Stomach (tissue), 19 donors: ENCODE data around the gene NHERF1. TPM values are rescaled to one million over a fixed set of nuclear protein-coding genes. Genes with fewer than 3 reads are reported as not detected.
A peak's percentile ranks its signal among the peaks of the same experiment; 100 is the strongest.

Experiments used
- DNase-seq, 2 donors: peaks; one replicate each; pipeline versions ENCODE4 v3.0.0 to v3.0.0-alpha.2; 2013 to 2019
- H3K27ac ChIP-seq, 5 donors: fragments of 200-600 bp in 4 of 5; sonication (generic) in 4 of 5; one replicate each; pipeline ENCODE4 v1.5.1; 2013 to 2019; ENCODE audit warnings: mild to moderate bottlenecking in 1 of 5, moderate library complexity in 1 of 5
- H3K27me3 ChIP-seq, 3 donors: fragments of 200-600 bp; sonication (generic); one replicate each; pipeline ENCODE4 v1.5.1; 2017 to 2019; ENCODE audit warnings: mixed run types in 1 of 3
- H3K36me3 ChIP-seq, 4 donors: fragments of 200-600 bp; sonication (generic); 1 replicate in 3 of 4; 2 replicates in 1 of 4; pipeline ENCODE4 v1.5.1; 2016 to 2019
- H3K4me1 ChIP-seq, 4 donors: fragments of 200-600 bp; sonication (generic); one replicate each; pipeline ENCODE4 v1.5.1; 2016 to 2019
- H3K4me3 ChIP-seq, 4 donors: fragments of 200-600 bp; sonication (generic) in 3 of 4; one replicate each; pipeline ENCODE4 v1.5.1; 2016 to 2019; ENCODE audit warnings: mild to moderate bottlenecking in 1 of 4
- H3K9me3 ChIP-seq, 4 donors: fragments of 200-600 bp; sonication (generic); one replicate each; pipeline ENCODE4 v1.5.1; 2016 to 2019
- CTCF ChIP-seq, 7 experiments: fragments of 450-650 bp in 4 of 7; fragments of 200-600 bp in 3 of 7; sonication (generic) in 3 of 7; IDR thresholded peaks; one replicate each; pipeline ENCODE4 v1.5.1; 2016 to 2019; ENCODE audit warnings: antibody characterized with exemption in 7 of 7, control low read depth in 2 of 7, mild to moderate bottlenecking in 1 of 7
- EP300 ChIP-seq: sonication (generic); formaldehyde crosslinking; IDR thresholded peaks from one replicate; pipeline ENCODE4 v1.6.1; 2017; ENCODE audit warnings: antibody characterized with exemption
- POLR2A ChIP-seq, 4 donors: fragments of 450-650 bp; IDR thresholded peaks; one replicate each; pipeline ENCODE4 v1.6.1; 2016; ENCODE audit warnings: antibody characterized with exemption in 4 of 4, control low read depth in 2 of 4, mild to moderate bottlenecking in 1 of 4, moderate library complexity in 1 of 4
- POLR2AphosphoS5 ChIP-seq, 3 donors: sonication (generic); formaldehyde crosslinking; IDR thresholded peaks; one replicate each; pipeline ENCODE4 v1.6.1; 2016; ENCODE audit warnings: antibody characterized with exemption in 3 of 3
- WGBS, 5 donors: extraction: QIAGEN DNeasy Blood & Tissue Kit in 3 of 5; methylation state at CpG; one replicate each; pipeline versions ENCODE4 v1.1.5 to v1.1.7; 2013 to 2018; 5-methylcytosine and 5-hydroxymethylcytosine counted together
- intact Hi-C: fragments of 100-400 bp; cut with DNase I; formaldehyde crosslinking; loops from one replicate; pipeline ENCODE4 v1.15.1; 2023; ENCODE audit warnings: low total_unique reads
- long read RNA-seq, 10 donors: transcript quantifications; one replicate each; lab custom pipeline, GENCODE V29; 2026
- polyA plus RNA-seq, 3 donors: library from polyadenylated mRNA; stranded (reverse); fragments of 200-250 nt; gene quantifications; one replicate each; pipeline ENCODE4 v1.2.3, GENCODE V29; 2013
- total RNA-seq, 5 donors: library from RNA; depleted of rRNA; stranded (reverse); fragments of >200 nt; gene quantifications; one replicate each; pipeline versions ENCODE4 v1.1.0 to v1.2.3, GENCODE V29; 2014 to 2016
- donor health status: healthy with polysubstance abuse.
- donor health status: Bipolar disorder and iron deficiency.
- donor health status: healthy.

Gene NHERF1
- total RNA-seq = 100 to 1,000 TPM in 2 of 5 donors, 10 to 100 TPM in 3; 14.9 to 152 (median 81.0) TPM
- polyA plus RNA-seq = 10 to 100 TPM; 76.8 to 92.5 (median 83.7) TPM
- long read RNA-seq, donor 1, transcript SLC9A3R1-201 (6 exons, 1,969 nt) = major isoform, 5 of 7 reads
- long read RNA-seq, donor 1, partial matches to known transcripts = 0 of 7 reads
- long read RNA-seq, donor 1, other reads (novel, unspliced or antisense) = 0 of 7 reads
- long read RNA-seq, donor 2, transcript SLC9A3R1-201 (6 exons, 1,969 nt) = major isoform, 24 of 25 reads
- long read RNA-seq, donor 2, partial matches to known transcripts = 0 of 25 reads
- long read RNA-seq, donor 2, other reads (novel, unspliced or antisense) = 0 of 25 reads
- long read RNA-seq, donor 3, partial matches to known transcripts = 0 of 5 reads
- long read RNA-seq, donor 3, other reads (novel, unspliced or antisense) = 0 of 5 reads
- long read RNA-seq, donor 4 = 0 reads
- long read RNA-seq, donor 5, partial matches to known transcripts = 0 of 7 reads
- long read RNA-seq, donor 5, other reads (novel, unspliced or antisense) = 0 of 7 reads
- long read RNA-seq, donor 6, transcript SLC9A3R1-201 (6 exons, 1,969 nt) = major isoform, 9 of 9 reads
- long read RNA-seq, donor 6, partial matches to known transcripts = 0 of 9 reads
- long read RNA-seq, donor 6, other reads (novel, unspliced or antisense) = 0 of 9 reads
- long read RNA-seq, donor 7, transcript SLC9A3R1-201 (6 exons, 1,969 nt) = major isoform, 5 of 29 reads
- long read RNA-seq, donor 7, partial matches to known transcripts = 22 of 29 reads
- long read RNA-seq, donor 7, other reads (novel, unspliced or antisense) = 0 of 29 reads
- long read RNA-seq, donor 8, transcript SLC9A3R1-201 (6 exons, 1,969 nt) = major isoform, 5 of 7 reads
- long read RNA-seq, donor 8, partial matches to known transcripts = 0 of 7 reads
- long read RNA-seq, donor 8, other reads (novel, unspliced or antisense) = 0 of 7 reads
- long read RNA-seq, donor 9, partial matches to known transcripts = 0 of 4 reads
- long read RNA-seq, donor 9, other reads (novel, unspliced or antisense) = 0 of 4 reads
- long read RNA-seq, donor 10, transcript SLC9A3R1-201 (6 exons, 1,969 nt) = major isoform, 13 of 14 reads
- long read RNA-seq, donor 10, partial matches to known transcripts = 0 of 14 reads
- long read RNA-seq, donor 10, other reads (novel, unspliced or antisense) = 0 of 14 reads

GRCh38 chr17:74748529-74749278, at the start of gene NHERF1:
Gene NHERF1, plus strand, starts transcription at chr17:74748628. Its CDS starts 219 bp downstream, at chr17:74748847.
- peak; percentile 97 for DNase-seq
- Histone ChIP-seq H3K4me3 (peak within 1 kb of the TSS; percentile 84 to 93 (median 87)), H3K27ac (peak within 1 kb of the TSS; percentile 87 to 95 (median 92)), H3K27me3 (no peaks in the 10 kb centered on the region), H3K4me1 (peaks cover 32 to 85% (median 80%) of the 10 kb centered on the region in 4 donors), H3K36me3 (no peaks in the 10 kb centered on the region), H3K9me3 (no peaks in the 10 kb centered on the region)
- 0 to 1% (median 0%) methylated on average over 31 to 90 of the region's 90 CpGs for WGBS, 5 donors
- TF ChIP-seq CTCF (IDR thresholded peaks at IDR 0.05) (peak in 2 of 7 experiments; percentile 5 to 23), POLR2AphosphoS5 (IDR thresholded peaks at IDR 0.05) (peak; percentile 82 to 99 (median 98)), EP300 (no peak), POLR2A (IDR thresholded peaks at IDR 0.05) (peak in 2 of 4 donors; percentile 38 to 95)
- intact Hi-C loops = no loop called here

- 68 to 83% (median 74%) methylated on average over 9 of the region's 9 CpGs for WGBS, 5 donors
- Histone ChIP-seq H3K4me3 (no peak overlapping the region), H3K4me1 (no peaks in the 10 kb centered on the region), H3K9me3 (peaks cover 0 to 1% (median 0%) of the 10 kb centered on the region in 4 donors), H3K27me3 (peaks cover 0 to 36% (median 0%) of the 10 kb centered on the region in 3 donors), H3K36me3 (peaks cover 0 to 7% (median 0%) of the 10 kb centered on the region in 4 donors), H3K27ac (no peak overlapping the region)
- DNase-seq = no peak
- intact Hi-C loops = no loop called here
- TF ChIP-seq EP300 (no peak), CTCF (IDR thresholded peaks at IDR 0.05) (no peak), POLR2A (IDR thresholded peaks at IDR 0.05) (no peak), POLR2AphosphoS5 (IDR thresholded peaks at IDR 0.05) (no peak)
Measured at GRCh38 chr17:74699236-74699635, 49.2 kb upstream of the NHERF1 start.

- H3K27me3 ChIP-seq = peaks cover 0 to 15% (median 0%) of the 10 kb centered on the region in 3 donors
- DNase-seq = no peak
- TF ChIP-seq EP300 = no peak
- no peak for TF ChIP-seq POLR2A (IDR thresholded peaks at IDR 0.05)
- no peak for TF ChIP-seq CTCF (IDR thresholded peaks at IDR 0.05)
- no peak for TF ChIP-seq POLR2AphosphoS5 (IDR thresholded peaks at IDR 0.05)
- intact Hi-C loops = no loop called here
- no peaks in the 10 kb centered on the region for H3K9me3 ChIP-seq
- no peaks in the 10 kb centered on the region for H3K36me3 ChIP-seq
- H3K4me1 ChIP-seq = no peaks in the 10 kb centered on the region
- no peak overlapping the region for H3K27ac ChIP-seq
- 78 to 80% (median 79%) methylated on average over 9 of the region's 9 CpGs for WGBS, 5 donors
- no peak overlapping the region for H3K4me3 ChIP-seq
Measured at GRCh38 chr17:74702116-74702871, 46.1 kb upstream of the NHERF1 start.
